GM12801 (cell line): ENCODE measurements around the gene COL12A1.

ENCODE experiments used
- TF ChIP-seq, protein P1 (sequence below): IDR thresholded peaks from one replicate; pipeline ENCODE4 v1.5.1; 2011; ENCODE audit warnings: control low read depth; ENCODE audit not compliant: insufficient read length; ENCODE audit errors: extremely low read depth

COL12A1 gene

DNA sequence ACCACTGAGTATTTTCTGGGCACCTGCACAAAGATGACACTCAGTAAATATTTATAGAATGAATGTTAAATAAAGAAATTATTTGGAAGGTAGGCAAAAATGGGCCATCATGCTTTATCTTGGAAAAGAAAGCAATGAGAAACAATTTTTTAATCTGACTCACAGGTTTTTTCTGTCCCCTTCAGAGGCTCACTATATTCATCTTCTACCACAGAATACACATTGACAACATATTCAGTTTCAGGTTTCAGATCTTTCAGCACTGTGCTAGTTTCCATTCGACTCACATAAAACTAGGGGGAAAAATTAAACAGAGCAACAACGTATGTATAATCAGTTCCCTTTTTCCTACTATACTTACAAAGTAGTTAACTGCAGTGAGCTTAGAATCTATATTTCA lies 58.3 kb downstream of the COL12A1 start:
- TF ChIP-seq, protein P1, sequence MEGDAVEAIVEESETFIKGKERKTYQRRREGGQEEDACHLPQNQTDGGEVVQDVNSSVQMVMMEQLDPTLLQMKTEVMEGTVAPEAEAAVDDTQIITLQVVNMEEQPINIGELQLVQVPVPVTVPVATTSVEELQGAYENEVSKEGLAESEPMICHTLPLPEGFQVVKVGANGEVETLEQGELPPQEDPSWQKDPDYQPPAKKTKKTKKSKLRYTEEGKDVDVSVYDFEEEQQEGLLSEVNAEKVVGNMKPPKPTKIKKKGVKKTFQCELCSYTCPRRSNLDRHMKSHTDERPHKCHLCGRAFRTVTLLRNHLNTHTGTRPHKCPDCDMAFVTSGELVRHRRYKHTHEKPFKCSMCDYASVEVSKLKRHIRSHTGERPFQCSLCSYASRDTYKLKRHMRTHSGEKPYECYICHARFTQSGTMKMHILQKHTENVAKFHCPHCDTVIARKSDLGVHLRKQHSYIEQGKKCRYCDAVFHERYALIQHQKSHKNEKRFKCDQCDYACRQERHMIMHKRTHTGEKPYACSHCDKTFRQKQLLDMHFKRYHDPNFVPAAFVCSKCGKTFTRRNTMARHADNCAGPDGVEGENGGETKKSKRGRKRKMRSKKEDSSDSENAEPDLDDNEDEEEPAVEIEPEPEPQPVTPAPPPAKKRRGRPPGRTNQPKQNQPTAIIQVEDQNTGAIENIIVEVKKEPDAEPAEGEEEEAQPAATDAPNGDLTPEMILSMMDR, result no peak

DNA sequence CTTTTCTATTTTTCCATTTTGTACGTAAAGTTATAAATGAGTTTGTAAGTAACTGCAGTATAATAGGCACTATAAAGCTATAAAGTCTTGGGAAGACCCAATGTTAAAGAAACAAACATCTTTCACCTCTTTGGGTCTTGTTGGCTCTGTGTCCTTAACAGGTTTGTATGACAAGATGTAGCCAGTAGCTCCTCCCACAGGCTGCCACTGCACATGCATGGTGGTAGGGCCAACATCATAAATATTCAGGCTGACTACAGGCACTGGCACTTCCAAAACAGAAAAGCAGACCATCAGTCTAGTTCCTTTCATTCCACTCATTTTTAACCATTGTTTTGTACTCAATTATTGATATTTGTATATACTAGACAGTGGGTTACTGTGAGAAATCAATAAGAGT lies 59.9 kb downstream of the COL12A1 start:
- TF ChIP-seq, protein P1, result no peak

DNA sequence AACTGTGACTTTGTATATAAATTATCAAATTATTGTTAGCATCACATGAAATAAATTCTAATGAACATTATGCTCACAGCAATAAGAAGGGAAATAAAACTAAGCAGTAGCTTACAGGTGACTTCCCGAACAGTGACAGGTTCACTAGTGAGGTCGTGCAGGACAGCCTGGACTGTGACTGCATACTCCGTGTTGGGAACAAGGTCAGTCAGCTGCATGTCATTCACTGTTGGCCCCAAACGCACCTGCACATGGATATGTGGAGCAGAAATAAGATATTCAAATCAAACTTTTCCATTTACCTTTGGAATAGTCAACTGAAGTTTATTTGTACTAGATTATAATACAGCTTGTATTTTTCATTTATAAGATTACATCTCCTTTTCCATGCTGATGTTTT lies 60.6 kb downstream of the COL12A1 start:
- TF ChIP-seq, protein P1, result no peak

DNA sequence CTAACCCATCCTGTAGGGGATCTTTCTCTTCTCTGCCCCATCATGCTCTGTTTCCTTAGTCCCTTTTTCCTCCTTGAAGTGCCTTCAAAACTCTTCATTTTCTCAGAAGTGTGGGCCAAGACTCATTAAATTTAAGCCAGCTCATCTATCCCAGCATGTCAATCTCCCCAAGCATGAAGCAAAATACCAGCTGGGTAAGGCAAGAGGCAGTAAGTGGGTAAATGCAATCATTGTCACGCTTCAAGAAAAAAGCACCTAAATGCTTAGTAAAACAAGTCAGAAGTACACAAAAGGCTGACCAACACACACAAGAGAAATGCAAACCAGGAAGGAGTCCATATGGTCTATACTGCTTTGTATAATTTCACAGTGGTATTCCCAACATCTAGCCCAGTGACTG lies 61.5 kb downstream of the COL12A1 start:
- TF ChIP-seq, protein P1, result no peak

DNA sequence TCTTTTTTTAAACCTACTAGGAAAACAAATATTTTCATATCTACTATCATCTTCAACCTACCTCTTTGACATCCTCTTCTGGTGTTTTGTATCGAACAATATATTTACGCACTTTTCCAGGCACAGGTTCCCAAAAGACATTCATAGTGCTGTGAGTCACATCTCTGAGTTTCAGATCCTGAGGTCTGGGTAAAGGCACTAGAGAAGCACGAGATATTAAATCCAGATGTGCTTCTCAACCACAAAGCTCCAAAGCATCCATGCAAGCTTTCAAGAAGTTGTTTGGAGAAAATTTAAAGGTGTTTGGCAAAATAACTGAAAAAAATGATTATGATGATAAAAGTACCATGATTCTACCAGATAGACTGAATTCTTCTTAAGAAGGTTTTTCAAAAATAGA lies 62.7 kb downstream of the COL12A1 start:
- TF ChIP-seq, protein P1, result no peak

DNA sequence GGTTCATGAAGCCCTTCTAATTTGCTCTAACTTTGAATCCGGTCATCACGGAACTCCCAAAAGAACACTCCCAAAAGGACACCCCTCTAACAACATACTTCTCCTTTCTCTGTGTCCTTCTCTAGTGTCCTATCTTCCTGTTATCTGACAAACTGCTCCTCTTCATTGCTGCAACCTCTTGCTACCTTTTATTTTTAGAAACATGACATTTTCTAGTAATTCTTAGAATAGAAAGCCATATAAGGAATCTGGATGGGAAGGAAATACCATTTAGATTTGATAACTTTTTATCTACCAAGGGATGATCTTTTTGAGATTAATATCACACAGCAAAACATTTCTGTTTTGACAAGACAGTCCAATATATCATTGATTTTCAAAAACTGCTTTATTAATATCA lies 63.1 kb downstream of the COL12A1 start:
- TF ChIP-seq, protein P1, result no peak

DNA sequence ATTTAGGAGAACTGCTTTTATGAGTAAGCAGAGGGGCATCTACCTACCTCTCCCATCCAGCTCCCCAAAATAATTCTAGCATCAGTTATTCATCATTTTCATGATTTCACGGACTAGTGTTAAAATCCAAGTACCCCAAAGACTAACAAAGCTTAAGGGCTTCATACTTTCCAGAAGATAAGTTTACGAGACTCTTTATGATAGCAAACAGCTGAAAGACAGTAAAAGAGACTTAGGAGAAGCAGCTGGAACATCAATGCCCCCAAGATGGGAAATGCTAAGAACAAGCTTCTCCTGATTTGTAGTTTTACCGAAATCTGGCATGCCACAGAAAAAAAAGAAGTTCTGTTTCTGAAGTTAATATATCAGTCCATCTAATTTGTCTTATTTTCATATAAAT lies 70.0 kb downstream of the COL12A1 start:
- TF ChIP-seq, protein P1, result no peak

DNA sequence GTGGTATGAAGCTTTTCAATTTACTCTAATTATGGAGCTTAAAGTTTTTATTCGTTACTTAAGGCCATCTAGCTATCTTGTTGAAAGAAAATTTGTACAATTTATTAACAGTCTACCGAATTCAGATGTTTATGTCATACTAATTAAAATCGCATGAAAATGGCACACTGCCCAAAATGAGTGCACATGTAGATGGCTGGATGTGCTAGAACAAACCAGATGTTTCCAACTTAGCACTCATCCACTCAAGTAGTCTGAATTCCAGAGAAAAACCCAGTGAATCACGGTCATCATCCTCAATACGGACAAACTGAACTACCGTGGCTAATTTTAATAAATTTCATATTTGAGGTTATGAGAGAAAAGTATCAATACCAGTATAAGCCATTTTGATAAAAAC lies 70.4 kb downstream of the COL12A1 start:
- TF ChIP-seq, protein P1, result no peak
